ENCODE results near the gene REXO1.

The REXO1 gene

DNA sequence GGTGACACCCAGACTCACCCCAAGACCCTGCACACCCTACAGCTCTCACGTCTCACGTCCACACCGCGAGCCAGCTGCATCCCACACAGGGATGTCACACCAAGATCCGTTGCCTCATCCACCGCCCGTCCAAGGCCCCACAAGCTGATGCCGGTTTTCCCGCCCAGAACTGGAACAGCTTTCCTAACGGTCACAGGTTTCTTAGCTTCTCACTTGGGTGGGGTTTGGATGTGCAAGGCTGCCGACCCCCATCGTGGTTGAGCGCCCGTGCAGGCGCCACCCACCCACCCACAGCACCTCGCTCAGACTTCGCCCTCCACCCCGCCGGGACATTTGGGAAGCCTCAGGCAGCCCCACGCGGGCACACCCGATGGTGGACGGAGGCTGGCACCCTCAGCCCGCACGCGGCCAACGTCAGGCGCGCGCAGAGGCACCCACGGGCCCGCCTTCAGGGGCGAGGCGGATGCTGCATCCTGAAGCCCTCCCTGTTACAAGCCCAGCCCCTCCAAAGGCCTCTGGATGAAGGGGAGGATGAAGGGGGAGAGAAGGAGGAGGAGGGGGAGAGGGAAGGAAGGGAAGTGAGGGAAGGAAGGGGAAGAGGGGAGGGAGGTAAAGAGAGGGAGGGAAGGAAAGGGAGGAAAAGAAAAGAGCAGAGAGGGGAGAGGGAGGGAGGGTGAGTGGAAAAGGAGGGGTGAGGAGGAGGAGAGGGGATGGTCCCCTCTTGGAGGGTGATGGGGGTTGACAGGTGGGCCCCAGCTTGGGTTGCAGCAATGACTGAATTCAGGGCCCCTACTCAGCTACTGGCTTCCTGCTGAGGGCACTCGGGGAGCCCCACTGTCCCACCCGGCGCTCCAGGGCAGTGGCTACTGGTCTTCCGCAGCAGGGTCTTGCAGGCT is 82.1 kb downstream of the REXO1 start:
- no peak for DNase-seq
